GM12865 (cell line): ENCODE measurements around the gene PSTPIP1.

Source experiments
- DNase-seq: peaks from one replicate; pipeline ENCODE4 v3.0.0; 2010; ENCODE audit warnings: low read depth
- H3K4me3 ChIP-seq: 2 replicates; pipeline ENCODE4 v1.5.1; 2011; ENCODE audit warnings: mild to moderate bottlenecking, low read depth, low read length, control low read depth
- CTCF ChIP-seq: IDR thresholded peaks from 2 replicates; pipeline ENCODE4 v1.5.1; 2011; ENCODE audit warnings: low read length, control low read depth, low read depth, inconsistent platforms; ENCODE audit not compliant: insufficient read depth; ENCODE audit errors: missing control alignments

The PSTPIP1 gene

GRCh38 chr15:77071305-77072223, 76.6 kb downstream of the PSTPIP1 start:
- H3K4me3 ChIP-seq, result no peak overlapping the region
- DNase-seq, result no peak

GRCh38 chr15:77074350-77074749, 79.4 kb downstream of the PSTPIP1 start:
- no peak for TF ChIP-seq CTCF
- no peak for DNase-seq
- no peak overlapping the region for H3K4me3 ChIP-seq

More at GRCh38 chr15:77071305-77072223, 76.6 kb downstream of the PSTPIP1 start:
- TF ChIP-seq CTCF, result no peak

- H3K4me3 ChIP-seq, result no peak overlapping the region
- no peak for TF ChIP-seq CTCF
- DNase-seq, result no peak
Observed at GRCh38 chr15:77075528-77075927, 80.6 kb downstream of the PSTPIP1 start.

- DNase-seq, result no peak
- no peak overlapping the region for H3K4me3 ChIP-seq
- TF ChIP-seq CTCF, result no peak
Observed at GRCh38 chr15:77076323-77076915, 81.5 kb downstream of the PSTPIP1 start.

- TF ChIP-seq CTCF, result no peak
- DNase-seq, result no peak
- H3K4me3 ChIP-seq, result no peak overlapping the region
Observed at GRCh38 chr15:77081971-77082370, 87.0 kb downstream of the PSTPIP1 start.

- TF ChIP-seq CTCF, result no peak
- DNase-seq, result peak; percentile 90
- H3K4me3 ChIP-seq, result peak overlapping the region; percentile 42
Observed at GRCh38 chr15:77083381-77084160, 88.6 kb downstream of the PSTPIP1 start.
